ENCODE data around the gene CTNNA1.
"Not testable (repeated sequence)": the region's sequence is repeated elsewhere in the genome, so short reads cannot be mapped to it uniquely, and the experiment has no call there.

The CTNNA1 gene

GRCh38 chr5:138752951-138753793, at the start of gene CTNNA1:
Gene CTNNA1, plus strand, starts transcription at chr5:138753425. Its CDS starts 28,500 bp downstream, at chr5:138781925.
- peak; percentile 52 to 56 for DNase-seq (ENCODE audit: low read depth in 2 of 2)

GRCh38 chr5:138703777-138704176, 49.4 kb upstream of the CTNNA1 start:
- not testable (repeated sequence) for DNase-seq (ENCODE audit: low read depth in 2 of 2)

GRCh38 chr5:138705007-138705406, 48.2 kb upstream of the CTNNA1 start:
- DNase-seq (ENCODE audit: low read depth in 2 of 2) = no peak

- no peak for DNase-seq (ENCODE audit: low read depth in 2 of 2)
These were observed 47.7 kb upstream of the CTNNA1 start for GRCh38 chr5:138705567-138705966.

- DNase-seq (ENCODE audit: low read depth in 2 of 2) = no peak
These were observed 46.4 kb upstream of the CTNNA1 start for GRCh38 chr5:138706655-138707480.

GRCh38 chr5:138708791-138709190, 44.4 kb upstream of the CTNNA1 start:
- DNase-seq (ENCODE audit: low read depth in 2 of 2) = no peak

GRCh38 chr5:138709202-138709601, 44.0 kb upstream of the CTNNA1 start:
- DNase-seq (ENCODE audit: low read depth in 2 of 2) = no peak

- no peak for DNase-seq (ENCODE audit: low read depth in 2 of 2)
These were observed 42.1 kb upstream of the CTNNA1 start for GRCh38 chr5:138711087-138711486.

GRCh38 chr5:138711811-138712210, 41.4 kb upstream of the CTNNA1 start:
- no peak for DNase-seq (ENCODE audit: low read depth in 2 of 2)

- DNase-seq (ENCODE audit: low read depth in 2 of 2) = no peak
These were observed 40.9 kb upstream of the CTNNA1 start for GRCh38 chr5:138712324-138712723.

- no peak for DNase-seq (ENCODE audit: low read depth in 2 of 2)
These were observed 40.4 kb upstream of the CTNNA1 start for GRCh38 chr5:138712791-138713190.

GRCh38 chr5:138713247-138713646, 40.0 kb upstream of the CTNNA1 start:
- no peak for DNase-seq (ENCODE audit: low read depth in 2 of 2)

GRCh38 chr5:138714694-138715093, 38.5 kb upstream of the CTNNA1 start:
- no peak for DNase-seq (ENCODE audit: low read depth in 2 of 2)

- not testable (repeated sequence) for DNase-seq (ENCODE audit: low read depth in 2 of 2)
These were observed 37.2 kb upstream of the CTNNA1 start for GRCh38 chr5:138715931-138716432.

GRCh38 chr5:138716456-138716924, 36.7 kb upstream of the CTNNA1 start:
- no peak for DNase-seq (ENCODE audit: low read depth in 2 of 2)

- DNase-seq (ENCODE audit: low read depth in 2 of 2) = no peak
These were observed 35.8 kb upstream of the CTNNA1 start for GRCh38 chr5:138717399-138717798.

GRCh38 chr5:138719811-138720210, 33.4 kb upstream of the CTNNA1 start:
- no peak for DNase-seq (ENCODE audit: low read depth in 2 of 2)

GRCh38 chr5:138720840-138721239, 32.4 kb upstream of the CTNNA1 start:
- no peak for DNase-seq (ENCODE audit: low read depth in 2 of 2)

- no peak for DNase-seq (ENCODE audit: low read depth in 2 of 2)
These were observed 31.2 kb upstream of the CTNNA1 start for GRCh38 chr5:138721979-138722378.

GRCh38 chr5:138722544-138723177, 30.6 kb upstream of the CTNNA1 start:
- DNase-seq (ENCODE audit: low read depth in 2 of 2) = no peak

- DNase-seq (ENCODE audit: low read depth in 2 of 2) = no peak
These were observed 28.6 kb upstream of the CTNNA1 start for GRCh38 chr5:138724470-138725146.

Measured in stimulated activated CD4-positive, alpha-beta T cell treated with anti-CD3 and anti-CD28 coated beads, Interleukin-1b, Interleukin-23, amount 100 ng/mL, for 4 hours (primary cell).